SK-N-SH (cell line): ENCODE results near the gene SAMD14. TPM values are rescaled to one million over a fixed set of nuclear protein-coding genes. Genes with fewer than 3 reads are reported as not detected.

Experiments
- CTCF ChIA-PET: fragments of 300-600, 350-600 bp; formaldehyde crosslinking; extraction: SDS; loops from one replicate; lab custom pipeline; 2021; lab: Yijun Ruan, JAX
- POLR2A ChIA-PET: fragments of 350-600 bp; sonication (Branson Sonifier 250); formaldehyde crosslinking; extraction: SDS; loops from one replicate; lab custom pipeline; 2020; ENCODE audit warnings: antibody characterized with exemption, inconsistent platforms; lab: Yijun Ruan, JAX
- DNase-seq: peaks from one replicate; pipeline ENCODE4 v3.0.0; 2012
- H2AFZ ChIP-seq: fragments of 200-600 bp; sonication (generic); 2 replicates; pipeline ENCODE4 v1.8.1; 2016; ENCODE audit warnings: antibody characterized with exemption, mild to moderate bottlenecking, low read depth
- H3F3A ChIP-seq: fragments of 200-600 bp; sonication (generic); replicated peaks from 2 replicates; pipeline ENCODE3; 2016; ENCODE audit warnings: antibody characterized with exemption, mild to moderate bottlenecking; ENCODE audit not compliant: insufficient read depth
- H3K27ac ChIP-seq, 2 experiments: fragments of 200-500 bp in 1 of 2; fragments of 200-600 bp in 1 of 2; sonication (Bioruptor generic) in 1 of 2; sonication (generic), shearing (Covaris generic) in 1 of 2; 2 replicates each; pipeline versions ENCODE4 v1.5.1 to v1.6.1; 2014 to 2016; ENCODE audit warnings: low read depth in 2 of 2, inconsistent platforms in 1 of 2, low read length in 1 of 2, mild to moderate bottlenecking in 1 of 2, mixed read lengths in 1 of 2
- H3K27me3 ChIP-seq: fragments of 200-600 bp; sonication (generic), shearing (Covaris generic); 2 replicates; pipeline ENCODE4 v1.6.1; 2016; ENCODE audit warnings: mixed run types; ENCODE audit not compliant: insufficient read depth
- H3K36me3 ChIP-seq, 2 experiments: fragments of 200-500 bp in 1 of 2; fragments of 200-600 bp in 1 of 2; sonication (Bioruptor generic) in 1 of 2; sonication (generic) in 1 of 2; replicated peaks in 1 of 2; 2 replicates each; pipeline versions ENCODE3 to v1.5.1; 2014 to 2016; ENCODE audit warnings: low read length in 1 of 2, mild to moderate bottlenecking in 1 of 2; ENCODE audit not compliant: insufficient read depth in 2 of 2, control insufficient read depth in 1 of 2
- H3K4me1 ChIP-seq, 2 experiments: fragments of 200-500 bp in 1 of 2; fragments of 200-600 bp in 1 of 2; sonication (Bioruptor generic) in 1 of 2; sonication (generic), shearing (Covaris generic) in 1 of 2; 2 replicates each; pipeline versions ENCODE4 v1.5.1 to v1.6.1; 2014 to 2016; ENCODE audit warnings: low read depth in 1 of 2, low read length in 1 of 2, mixed run types in 1 of 2; ENCODE audit not compliant: insufficient read depth in 2 of 2, control insufficient read depth in 1 of 2
- H3K4me2 ChIP-seq: fragments of 200-600 bp; sonication (generic), shearing (Covaris generic); 2 replicates; pipeline ENCODE4 v1.6.1; 2017; ENCODE audit warnings: mixed run types
- H3K4me3 ChIP-seq, 2 experiments: fragments of 200-500 bp in 1 of 2; fragments of 200-600 bp in 1 of 2; sonication (Bioruptor generic) in 1 of 2; sonication (generic), shearing (Covaris generic) in 1 of 2; 2 replicates each; pipeline versions ENCODE4 v1.5.1 to v1.8.1; 2014 to 2016; ENCODE audit warnings: low read depth in 2 of 2, inconsistent platforms in 1 of 2, low read length in 1 of 2, mild to moderate bottlenecking in 1 of 2, mixed read lengths in 1 of 2, moderate library complexity in 1 of 2
- H3K79me2 ChIP-seq: fragments of 200-600 bp; sonication (generic); 2 replicates; pipeline ENCODE4 v1.8.1; 2017; ENCODE audit warnings: mild to moderate bottlenecking; ENCODE audit not compliant: insufficient read depth
- H3K9ac ChIP-seq: fragments of 200-600 bp; sonication (generic); 2 replicates; pipeline ENCODE4 v1.6.1; 2017; ENCODE audit warnings: mixed run types
- H3K9me2 ChIP-seq: fragments of 200-600 bp; sonication (generic); 2 replicates; pipeline ENCODE4 v1.6.1; 2017; ENCODE audit warnings: mixed run types
- H3K9me3 ChIP-seq: fragments of 200-600 bp; sonication (generic); 2 replicates; pipeline ENCODE4 v1.6.1; 2017; ENCODE audit warnings: mixed run types, mild to moderate bottlenecking, moderate library complexity
- H4K20me1 ChIP-seq: fragments of 200-600 bp; sonication (generic); 2 replicates; pipeline ENCODE4 v1.6.1; 2017; ENCODE audit warnings: mild to moderate bottlenecking, mixed run types; ENCODE audit not compliant: insufficient read depth
- EP300 ChIP-seq, 2 experiments: IDR thresholded peaks; 2 replicates each; pipeline versions ENCODE4 v1.4.0 to v1.6.1; 2012; ENCODE audit warnings: borderline replicate concordance in 1 of 2, low read depth in 1 of 2, low read length in 1 of 2
- EZH2phosphoT487 ChIP-seq: fragments of 200-600 bp; sonication (generic); IDR thresholded peaks from 2 replicates; pipeline ENCODE4 v1.6.1; 2017; ENCODE audit warnings: low read depth, mixed run types, mild to moderate bottlenecking, antibody characterized with exemption, moderate library complexity, borderline replicate concordance
- FOXJ3 ChIP-seq: sonication (generic); formaldehyde crosslinking; IDR thresholded peaks from 2 replicates; pipeline ENCODE4 v1.5.1; 2020; ENCODE audit warnings: mild to moderate bottlenecking, missing genetic modification reagents
- FOXM1 ChIP-seq: IDR thresholded peaks from 2 replicates; pipeline ENCODE4 v1.4.0; 2012; ENCODE audit warnings: low read depth, mild to moderate bottlenecking
- JUND ChIP-seq: IDR thresholded peaks from 2 replicates; pipeline ENCODE4 v1.4.0; 2012
- MEF2A ChIP-seq: IDR thresholded peaks from 2 replicates; pipeline ENCODE4 v1.4.0; 2012; ENCODE audit warnings: low read depth, borderline replicate concordance
- MXI1 ChIP-seq: IDR thresholded peaks from 2 replicates; pipeline ENCODE4 v1.6.1; 2012; ENCODE audit warnings: mild to moderate bottlenecking, low read depth, low read length, improper control_type of control experiment
- NRF1 ChIP-seq: IDR thresholded peaks from 2 replicates; pipeline ENCODE4 v1.6.1; 2012; ENCODE audit warnings: low read depth, mild to moderate bottlenecking, low read length
- RCOR1 ChIP-seq: fragments of 150-350 bp; IDR thresholded peaks from 2 replicates; pipeline ENCODE4 v1.6.1; 2017; ENCODE audit warnings: antibody characterized with exemption, low read length
- TCF12 ChIP-seq: IDR thresholded peaks from 2 replicates; pipeline ENCODE4 v1.4.0; 2012
- TEAD4 ChIP-seq: IDR thresholded peaks from 2 replicates; pipeline ENCODE4 v1.4.0; 2012; ENCODE audit warnings: mild to moderate bottlenecking, borderline replicate concordance; ENCODE audit not compliant: insufficient read depth
- WGBS: methylation state at CpG from one replicate; pipeline ENCODE4 v1.1.6; 2017; ENCODE audit warnings: low lambda C conversion rate; 5-methylcytosine and 5-hydroxymethylcytosine counted together
- polyA plus RNA-seq, 3 experiments: library from polyadenylated mRNA; depleted of rRNA; stranded (reverse); fragments of >200 nt; gene quantifications; 2 replicates each; pipeline ENCODE4 v1.2.3, GENCODE V29; 2012
- TF ChIP-seq, protein P1 (sequence below): IDR thresholded peaks from 2 replicates; pipeline ENCODE4 v1.6.1; 2012; ENCODE audit warnings: mild to moderate bottlenecking, low read depth, low read length, moderate library complexity
- TF ChIP-seq, protein P2 (sequence below): IDR thresholded peaks from 2 replicates; pipeline ENCODE4 v1.4.0; 2012; ENCODE audit warnings: low read depth, borderline replicate concordance
- TF ChIP-seq, protein P3 (sequence below): IDR thresholded peaks from 2 replicates; pipeline ENCODE4; 2012
- TF ChIP-seq, protein P4 (sequence below): fragments of 150-350 bp; IDR thresholded peaks from 2 replicates; pipeline ENCODE4 v1.6.1; 2016; ENCODE audit warnings: mild to moderate bottlenecking, low read depth, low read length
- TF ChIP-seq, protein P5 (sequence below): fragments of 150-350 bp; IDR thresholded peaks from 2 replicates; pipeline ENCODE4 v1.6.1; 2017; ENCODE audit warnings: antibody characterized with exemption, low read length, low read depth, borderline replicate concordance

SAMD14 gene
- polyA plus RNA-seq, 1 of the 3 experiments (the other 2 are of a cell fraction) = 3.4 TPM

DNA sequence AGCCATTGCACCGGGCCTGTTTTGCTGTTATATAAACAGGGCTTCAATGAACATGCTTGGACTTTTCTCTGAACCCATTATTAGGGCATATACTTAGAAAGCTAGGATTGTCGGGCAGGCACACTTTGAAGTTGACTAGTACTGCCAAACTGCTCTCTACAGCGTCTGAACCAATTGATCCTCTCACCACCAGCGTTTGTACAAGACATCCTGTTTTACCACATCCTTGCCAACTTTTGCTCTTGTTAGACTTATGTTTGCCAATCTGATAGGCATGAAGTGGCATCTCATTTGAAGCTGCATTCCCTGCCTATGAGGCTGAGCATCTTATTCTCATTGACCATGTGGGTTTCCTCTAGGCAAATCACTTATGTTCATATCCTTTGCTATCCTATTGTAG lies 27.9 kb upstream of the SAMD14 start:
- Histone ChIP-seq H3K27ac (no peak overlapping the region), H3K4me3 (no peak overlapping the region), H3K4me1 (peaks cover 19 to 30% of the 10 kb centered on the region in 2 experiments; a peak in 3 of 4 replicates), H3K4me2 (no peak overlapping the region), H3K27me3 (no peaks in the 10 kb centered on the region), H3K9ac (no peak overlapping the region), H3K36me3 (no peaks in the 10 kb centered on the region), H4K20me1 (no peaks in the 10 kb centered on the region), H3K9me2 (no peaks in the 10 kb centered on the region), H2AFZ (no peak overlapping the region), H3F3A (peaks cover 24% of the 10 kb centered on the region), H3K79me2 (no peaks in the 10 kb centered on the region), H3K9me3 (no peaks in the 10 kb centered on the region)
- DNase-seq = no peak
- ChIA-PET POLR2A (no interaction called here), CTCF (interaction anchor here (1.1 to 1.9 kb wide), 6 partner anchors 12 to 64 kb away, joined by 3 to 9 read pairs (median 4); no protein-coding TSS in a partner anchor)
- WGBS = 82% methylated on average over 4 of the region's 4 CpGs
- no peak for TF ChIP-seq RCOR1
- TF ChIP-seq, protein P1, sequence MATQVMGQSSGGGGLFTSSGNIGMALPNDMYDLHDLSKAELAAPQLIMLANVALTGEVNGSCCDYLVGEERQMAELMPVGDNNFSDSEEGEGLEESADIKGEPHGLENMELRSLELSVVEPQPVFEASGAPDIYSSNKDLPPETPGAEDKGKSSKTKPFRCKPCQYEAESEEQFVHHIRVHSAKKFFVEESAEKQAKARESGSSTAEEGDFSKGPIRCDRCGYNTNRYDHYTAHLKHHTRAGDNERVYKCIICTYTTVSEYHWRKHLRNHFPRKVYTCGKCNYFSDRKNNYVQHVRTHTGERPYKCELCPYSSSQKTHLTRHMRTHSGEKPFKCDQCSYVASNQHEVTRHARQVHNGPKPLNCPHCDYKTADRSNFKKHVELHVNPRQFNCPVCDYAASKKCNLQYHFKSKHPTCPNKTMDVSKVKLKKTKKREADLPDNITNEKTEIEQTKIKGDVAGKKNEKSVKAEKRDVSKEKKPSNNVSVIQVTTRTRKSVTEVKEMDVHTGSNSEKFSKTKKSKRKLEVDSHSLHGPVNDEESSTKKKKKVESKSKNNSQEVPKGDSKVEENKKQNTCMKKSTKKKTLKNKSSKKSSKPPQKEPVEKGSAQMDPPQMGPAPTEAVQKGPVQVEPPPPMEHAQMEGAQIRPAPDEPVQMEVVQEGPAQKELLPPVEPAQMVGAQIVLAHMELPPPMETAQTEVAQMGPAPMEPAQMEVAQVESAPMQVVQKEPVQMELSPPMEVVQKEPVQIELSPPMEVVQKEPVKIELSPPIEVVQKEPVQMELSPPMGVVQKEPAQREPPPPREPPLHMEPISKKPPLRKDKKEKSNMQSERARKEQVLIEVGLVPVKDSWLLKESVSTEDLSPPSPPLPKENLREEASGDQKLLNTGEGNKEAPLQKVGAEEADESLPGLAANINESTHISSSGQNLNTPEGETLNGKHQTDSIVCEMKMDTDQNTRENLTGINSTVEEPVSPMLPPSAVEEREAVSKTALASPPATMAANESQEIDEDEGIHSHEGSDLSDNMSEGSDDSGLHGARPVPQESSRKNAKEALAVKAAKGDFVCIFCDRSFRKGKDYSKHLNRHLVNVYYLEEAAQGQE = no peak
- no peak for TF ChIP-seq JUND
- TF ChIP-seq, protein P2, sequence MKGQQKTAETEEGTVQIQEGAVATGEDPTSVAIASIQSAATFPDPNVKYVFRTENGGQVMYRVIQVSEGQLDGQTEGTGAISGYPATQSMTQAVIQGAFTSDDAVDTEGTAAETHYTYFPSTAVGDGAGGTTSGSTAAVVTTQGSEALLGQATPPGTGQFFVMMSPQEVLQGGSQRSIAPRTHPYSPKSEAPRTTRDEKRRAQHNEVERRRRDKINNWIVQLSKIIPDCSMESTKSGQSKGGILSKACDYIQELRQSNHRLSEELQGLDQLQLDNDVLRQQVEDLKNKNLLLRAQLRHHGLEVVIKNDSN = no peak
- TF ChIP-seq EZH2phosphoT487 = no peak
- TF ChIP-seq NRF1 = no peak
- TF ChIP-seq EP300 (IDR thresholded peaks at IDR 0.05; ENCODE audit: borderline replicate concordance in 1 of 2, low read depth in 1 of 2, low read length in 1 of 2) = no peak
- TF ChIP-seq TCF12 = no peak
- TF ChIP-seq, protein P3, sequence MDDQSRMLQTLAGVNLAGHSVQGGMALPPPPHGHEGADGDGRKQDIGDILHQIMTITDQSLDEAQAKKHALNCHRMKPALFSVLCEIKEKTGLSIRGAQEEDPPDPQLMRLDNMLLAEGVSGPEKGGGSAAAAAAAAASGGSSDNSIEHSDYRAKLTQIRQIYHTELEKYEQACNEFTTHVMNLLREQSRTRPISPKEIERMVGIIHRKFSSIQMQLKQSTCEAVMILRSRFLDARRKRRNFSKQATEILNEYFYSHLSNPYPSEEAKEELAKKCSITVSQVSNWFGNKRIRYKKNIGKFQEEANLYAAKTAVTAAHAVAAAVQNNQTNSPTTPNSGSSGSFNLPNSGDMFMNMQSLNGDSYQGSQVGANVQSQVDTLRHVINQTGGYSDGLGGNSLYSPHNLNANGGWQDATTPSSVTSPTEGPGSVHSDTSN = no peak
- no peak for TF ChIP-seq TEAD4
- TF ChIP-seq, protein P4, sequence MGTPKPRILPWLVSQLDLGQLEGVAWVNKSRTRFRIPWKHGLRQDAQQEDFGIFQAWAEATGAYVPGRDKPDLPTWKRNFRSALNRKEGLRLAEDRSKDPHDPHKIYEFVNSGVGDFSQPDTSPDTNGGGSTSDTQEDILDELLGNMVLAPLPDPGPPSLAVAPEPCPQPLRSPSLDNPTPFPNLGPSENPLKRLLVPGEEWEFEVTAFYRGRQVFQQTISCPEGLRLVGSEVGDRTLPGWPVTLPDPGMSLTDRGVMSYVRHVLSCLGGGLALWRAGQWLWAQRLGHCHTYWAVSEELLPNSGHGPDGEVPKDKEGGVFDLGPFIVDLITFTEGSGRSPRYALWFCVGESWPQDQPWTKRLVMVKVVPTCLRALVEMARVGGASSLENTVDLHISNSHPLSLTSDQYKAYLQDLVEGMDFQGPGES = no peak
- TF ChIP-seq MXI1 = no peak
- TF ChIP-seq MEF2A = no peak
- TF ChIP-seq FOXM1 = no peak
- TF ChIP-seq FOXJ3 (CRISPR knock-in tag) = no peak
- TF ChIP-seq, protein P5, sequence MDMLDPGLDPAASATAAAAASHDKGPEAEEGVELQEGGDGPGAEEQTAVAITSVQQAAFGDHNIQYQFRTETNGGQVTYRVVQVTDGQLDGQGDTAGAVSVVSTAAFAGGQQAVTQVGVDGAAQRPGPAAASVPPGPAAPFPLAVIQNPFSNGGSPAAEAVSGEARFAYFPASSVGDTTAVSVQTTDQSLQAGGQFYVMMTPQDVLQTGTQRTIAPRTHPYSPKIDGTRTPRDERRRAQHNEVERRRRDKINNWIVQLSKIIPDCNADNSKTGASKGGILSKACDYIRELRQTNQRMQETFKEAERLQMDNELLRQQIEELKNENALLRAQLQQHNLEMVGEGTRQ = no peak
